Diencephalon (tissue), 1 donor: Measurements from ENCODE around the gene PWP2. TPM values are rescaled to one million over a fixed set of nuclear protein-coding genes. Genes with fewer than 3 reads are reported as not detected.

Source experiments
- total RNA-seq: library from RNA; depleted of rRNA; stranded (reverse); fragments of >200 nt; gene quantifications from one replicate; pipeline ENCODE4 v1.2.3, GENCODE V29; 2014

Gene PWP2
- total RNA-seq: 3.5 TPM

GRCh38 chr21:44107026-44107501 lies at the start of gene PWP2:
Gene PWP2, plus strand, starts transcription at chr21:44107399. Its CDS starts 18 bp downstream, at chr21:44107417.

Other genes with a start within 250 kb of the PWP2 start
- gene AGPAT3, start 242.2 kb upstream of the PWP2 start, total RNA-seq: 35.8 TPM
- 25.1 TPM for gene TRAPPC10, start 95.1 kb upstream of the PWP2 start, total RNA-seq
- 21.9 TPM for gene GATD3, start 26.3 kb downstream of the PWP2 start, total RNA-seq
- gene ICOSLG, start 133.5 kb downstream of the PWP2 start, total RNA-seq: 0.69 TPM
- gene DNMT3L, start 154.5 kb downstream of the PWP2 start, total RNA-seq: not detected
- gene AIRE, start 178.5 kb downstream of the PWP2 start, total RNA-seq: 0.23 TPM
- 133 TPM for gene PFKL, start 192.7 kb downstream of the PWP2 start, total RNA-seq
- 10.4 TPM for gene CFAP410, start 232.0 kb downstream of the PWP2 start, total RNA-seq
- gene TRPM2, start 246.2 kb downstream of the PWP2 start, total RNA-seq: 9.2 TPM